ENCODE measurements around the gene ATE1.

DNA sequence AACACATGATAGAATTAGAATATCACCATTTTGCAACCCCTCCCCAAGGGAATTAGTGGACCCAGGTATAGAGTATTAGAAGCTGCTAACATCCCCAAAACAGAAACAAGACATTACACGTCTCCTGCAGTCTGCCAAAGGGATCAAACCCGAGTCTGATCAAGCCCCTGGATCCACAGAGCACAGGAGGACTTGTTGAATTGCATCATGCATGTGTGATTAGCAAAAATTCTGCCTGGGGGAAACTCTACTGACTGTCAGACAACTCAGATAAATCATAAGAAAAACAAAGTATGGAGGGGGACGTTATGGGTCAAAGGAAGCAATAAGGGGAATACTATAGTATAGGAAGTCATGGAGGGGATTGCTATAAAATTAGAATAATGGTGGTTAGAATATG lies 212.8 kb downstream of the ATE1 start:
- no peak for TF ChIP-seq POLR2AphosphoS5 (IDR thresholded peaks at IDR 0.05; ENCODE audit: low read depth, low read length)
- TF ChIP-seq, protein P1, sequence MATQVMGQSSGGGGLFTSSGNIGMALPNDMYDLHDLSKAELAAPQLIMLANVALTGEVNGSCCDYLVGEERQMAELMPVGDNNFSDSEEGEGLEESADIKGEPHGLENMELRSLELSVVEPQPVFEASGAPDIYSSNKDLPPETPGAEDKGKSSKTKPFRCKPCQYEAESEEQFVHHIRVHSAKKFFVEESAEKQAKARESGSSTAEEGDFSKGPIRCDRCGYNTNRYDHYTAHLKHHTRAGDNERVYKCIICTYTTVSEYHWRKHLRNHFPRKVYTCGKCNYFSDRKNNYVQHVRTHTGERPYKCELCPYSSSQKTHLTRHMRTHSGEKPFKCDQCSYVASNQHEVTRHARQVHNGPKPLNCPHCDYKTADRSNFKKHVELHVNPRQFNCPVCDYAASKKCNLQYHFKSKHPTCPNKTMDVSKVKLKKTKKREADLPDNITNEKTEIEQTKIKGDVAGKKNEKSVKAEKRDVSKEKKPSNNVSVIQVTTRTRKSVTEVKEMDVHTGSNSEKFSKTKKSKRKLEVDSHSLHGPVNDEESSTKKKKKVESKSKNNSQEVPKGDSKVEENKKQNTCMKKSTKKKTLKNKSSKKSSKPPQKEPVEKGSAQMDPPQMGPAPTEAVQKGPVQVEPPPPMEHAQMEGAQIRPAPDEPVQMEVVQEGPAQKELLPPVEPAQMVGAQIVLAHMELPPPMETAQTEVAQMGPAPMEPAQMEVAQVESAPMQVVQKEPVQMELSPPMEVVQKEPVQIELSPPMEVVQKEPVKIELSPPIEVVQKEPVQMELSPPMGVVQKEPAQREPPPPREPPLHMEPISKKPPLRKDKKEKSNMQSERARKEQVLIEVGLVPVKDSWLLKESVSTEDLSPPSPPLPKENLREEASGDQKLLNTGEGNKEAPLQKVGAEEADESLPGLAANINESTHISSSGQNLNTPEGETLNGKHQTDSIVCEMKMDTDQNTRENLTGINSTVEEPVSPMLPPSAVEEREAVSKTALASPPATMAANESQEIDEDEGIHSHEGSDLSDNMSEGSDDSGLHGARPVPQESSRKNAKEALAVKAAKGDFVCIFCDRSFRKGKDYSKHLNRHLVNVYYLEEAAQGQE (IDR thresholded peaks at IDR 0.05; ENCODE audit: insufficient read depth in 1 of 2, low read depth in 2 of 2, low read length in 2 of 2), result no peak
- TF ChIP-seq TAF1 (IDR thresholded peaks at IDR 0.05; ENCODE audit: borderline replicate concordance, insufficient read depth, low read length), result no peak
